DND-41 (cell line): ENCODE data around the gene TSPAN9.

Experiments used
- EZH2 ChIP-seq: IDR thresholded peaks from 3 replicates; pipeline ENCODE4 v1.6.1; 2012; ENCODE audit warnings: borderline replicate concordance, low read depth, mild to moderate bottlenecking, moderate library complexity, low read length, inconsistent platforms; ENCODE audit not compliant: severe bottlenecking
- TF ChIP-seq, protein P1 (sequence below): IDR thresholded peaks from 2 replicates; pipeline ENCODE4 v1.5.1; 2012; ENCODE audit warnings: borderline replicate concordance, low read length, moderate library complexity, mild to moderate bottlenecking; ENCODE audit not compliant: poor library complexity, severe bottlenecking; ENCODE audit errors: extremely low read depth

GRCh38 chr12:3130057-3130830 lies 53.1 kb downstream of the TSPAN9 start:
- TF ChIP-seq, protein P1, sequence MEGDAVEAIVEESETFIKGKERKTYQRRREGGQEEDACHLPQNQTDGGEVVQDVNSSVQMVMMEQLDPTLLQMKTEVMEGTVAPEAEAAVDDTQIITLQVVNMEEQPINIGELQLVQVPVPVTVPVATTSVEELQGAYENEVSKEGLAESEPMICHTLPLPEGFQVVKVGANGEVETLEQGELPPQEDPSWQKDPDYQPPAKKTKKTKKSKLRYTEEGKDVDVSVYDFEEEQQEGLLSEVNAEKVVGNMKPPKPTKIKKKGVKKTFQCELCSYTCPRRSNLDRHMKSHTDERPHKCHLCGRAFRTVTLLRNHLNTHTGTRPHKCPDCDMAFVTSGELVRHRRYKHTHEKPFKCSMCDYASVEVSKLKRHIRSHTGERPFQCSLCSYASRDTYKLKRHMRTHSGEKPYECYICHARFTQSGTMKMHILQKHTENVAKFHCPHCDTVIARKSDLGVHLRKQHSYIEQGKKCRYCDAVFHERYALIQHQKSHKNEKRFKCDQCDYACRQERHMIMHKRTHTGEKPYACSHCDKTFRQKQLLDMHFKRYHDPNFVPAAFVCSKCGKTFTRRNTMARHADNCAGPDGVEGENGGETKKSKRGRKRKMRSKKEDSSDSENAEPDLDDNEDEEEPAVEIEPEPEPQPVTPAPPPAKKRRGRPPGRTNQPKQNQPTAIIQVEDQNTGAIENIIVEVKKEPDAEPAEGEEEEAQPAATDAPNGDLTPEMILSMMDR: no peak
- TF ChIP-seq EZH2: no peak
